ENCODE results near the gene KIF26B. TPM values are rescaled to one million over a fixed set of nuclear protein-coding genes. Genes with fewer than 3 reads are reported as not detected.

The KIF26B gene
- total RNA-seq, 2 experiments from 2014 or later = not detected

DNA sequence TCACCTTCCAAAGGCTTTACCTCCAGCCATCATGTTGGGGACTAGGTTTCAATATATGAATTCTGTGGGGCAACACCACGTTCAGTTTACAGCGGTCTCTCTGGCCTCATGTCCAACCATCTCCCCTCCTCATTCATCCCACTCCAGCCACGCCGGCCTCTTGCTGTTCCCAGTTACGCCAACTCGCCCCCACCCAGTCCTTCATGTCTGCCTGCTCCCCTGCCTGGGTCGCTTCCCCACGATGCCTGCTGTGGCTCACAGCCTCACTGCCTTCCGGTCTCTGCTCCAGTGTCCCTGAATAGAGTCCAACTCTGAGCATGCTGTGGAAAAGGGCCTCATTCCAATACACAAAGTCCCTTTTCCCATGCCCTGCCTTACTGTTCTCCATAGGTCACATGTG is 193.8 kb downstream of the KIF26B start:
- intact Hi-C loops (cut with micrococcal nuclease; ENCODE audit: unreplicated experiment) = no loop called here
- Histone ChIP-seq H4K20me1 (ENCODE audit: insufficient read depth, low read length) (no peaks in the 10 kb centered on the region), H3K79me2 (ENCODE audit: insufficient read depth, low read depth, low read length) (no peaks in the 10 kb centered on the region), H3K4me1 (ENCODE audit: insufficient read depth, low read length, poor library complexity, severe bottlenecking) (no peaks in the 10 kb centered on the region), H3K9me2 (ENCODE audit: insufficient read depth, low read length) (no peaks in the 10 kb centered on the region), H3K9me3 (ENCODE audit: low read length) (no peaks in the 10 kb centered on the region), H3K4me2 (ENCODE audit: low read length) (no peak overlapping the region), H3K4me3 (ENCODE audit: low read depth, low read length, poor library complexity, severe bottlenecking) (no peak overlapping the region), H2AFZ (ENCODE audit: low read length) (no peak overlapping the region), H3K36me3 (ENCODE audit: insufficient read depth, low read length) (no peaks in the 10 kb centered on the region), H3K27ac (ENCODE audit: low read depth, low read length, poor library complexity, severe bottlenecking) (no peak overlapping the region)
- DNase-seq (ENCODE audit: low spot score) = no peak
- ChIA-PET POLR2A (no interaction called here), CTCF (ENCODE audit: unreplicated experiment) (no interaction called here)
- no peak for TF ChIP-seq EZH2phosphoT487 (IDR thresholded peaks at IDR 0.05; ENCODE audit: borderline replicate concordance, low read depth, low read length)
- TF ChIP-seq, protein P1, sequence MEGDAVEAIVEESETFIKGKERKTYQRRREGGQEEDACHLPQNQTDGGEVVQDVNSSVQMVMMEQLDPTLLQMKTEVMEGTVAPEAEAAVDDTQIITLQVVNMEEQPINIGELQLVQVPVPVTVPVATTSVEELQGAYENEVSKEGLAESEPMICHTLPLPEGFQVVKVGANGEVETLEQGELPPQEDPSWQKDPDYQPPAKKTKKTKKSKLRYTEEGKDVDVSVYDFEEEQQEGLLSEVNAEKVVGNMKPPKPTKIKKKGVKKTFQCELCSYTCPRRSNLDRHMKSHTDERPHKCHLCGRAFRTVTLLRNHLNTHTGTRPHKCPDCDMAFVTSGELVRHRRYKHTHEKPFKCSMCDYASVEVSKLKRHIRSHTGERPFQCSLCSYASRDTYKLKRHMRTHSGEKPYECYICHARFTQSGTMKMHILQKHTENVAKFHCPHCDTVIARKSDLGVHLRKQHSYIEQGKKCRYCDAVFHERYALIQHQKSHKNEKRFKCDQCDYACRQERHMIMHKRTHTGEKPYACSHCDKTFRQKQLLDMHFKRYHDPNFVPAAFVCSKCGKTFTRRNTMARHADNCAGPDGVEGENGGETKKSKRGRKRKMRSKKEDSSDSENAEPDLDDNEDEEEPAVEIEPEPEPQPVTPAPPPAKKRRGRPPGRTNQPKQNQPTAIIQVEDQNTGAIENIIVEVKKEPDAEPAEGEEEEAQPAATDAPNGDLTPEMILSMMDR (conservative IDR thresholded peaks at IDR 0.05; ENCODE audit: low read length) = no peak
- no TSS peak for BruUV-seq (replicated peaks)

DNA sequence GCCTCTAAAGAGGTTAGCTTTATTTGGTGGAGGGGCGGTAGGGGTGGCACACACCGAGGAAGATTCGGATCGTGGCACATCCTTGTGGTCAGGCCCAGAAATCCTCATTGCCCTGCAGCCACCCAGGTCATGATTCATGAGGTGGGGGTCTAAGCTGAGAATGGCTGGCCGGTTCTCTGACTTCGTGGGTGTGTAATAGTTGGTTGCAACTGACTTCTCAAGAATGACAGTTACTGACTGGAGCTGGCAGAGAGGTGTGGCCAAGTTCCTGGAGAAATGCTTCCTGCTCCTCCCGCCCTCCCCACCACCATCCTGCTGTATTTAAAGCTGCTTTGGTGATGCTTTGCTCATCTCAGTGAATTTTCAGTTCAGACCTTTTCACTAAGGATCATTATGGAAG is 198.6 kb downstream of the KIF26B start:
- POLR2A ChIA-PET = no interaction called here
- intact Hi-C loops (cut with micrococcal nuclease; ENCODE audit: unreplicated experiment) = no loop called here

More for the DNA sequence above, 198.6 kb downstream of the KIF26B start:
- H3K27ac ChIP-seq (ENCODE audit: low read depth, low read length, poor library complexity, severe bottlenecking) = no peak overlapping the region
- CTCF ChIA-PET (ENCODE audit: unreplicated experiment) = interaction anchor here (0.6 kb wide), 1 partner anchor 51 kb away, joined by 6 read pairs; no protein-coding TSS in a partner anchor
- no peak for DNase-seq (ENCODE audit: low spot score)
- no peak overlapping the region for H2AFZ ChIP-seq (ENCODE audit: low read length)
- H3K79me2 ChIP-seq (ENCODE audit: insufficient read depth, low read depth, low read length) = no peaks in the 10 kb centered on the region
- H4K20me1 ChIP-seq (ENCODE audit: insufficient read depth, low read length) = no peaks in the 10 kb centered on the region
- H3K9me2 ChIP-seq (ENCODE audit: insufficient read depth, low read length) = no peaks in the 10 kb centered on the region
- no peaks in the 10 kb centered on the region for H3K36me3 ChIP-seq (ENCODE audit: insufficient read depth, low read length)
- H3K4me1 ChIP-seq (ENCODE audit: insufficient read depth, low read length, poor library complexity, severe bottlenecking) = no peaks in the 10 kb centered on the region
- H3K9me3 ChIP-seq (ENCODE audit: low read length) = no peaks in the 10 kb centered on the region
- no peak overlapping the region for H3K4me3 ChIP-seq (ENCODE audit: low read depth, low read length, poor library complexity, severe bottlenecking)
- TF ChIP-seq EZH2phosphoT487 (IDR thresholded peaks at IDR 0.05; ENCODE audit: borderline replicate concordance, low read depth, low read length) = no peak
- TF ChIP-seq, protein P1 (conservative IDR thresholded peaks at IDR 0.05; ENCODE audit: low read length) = no peak
- no TSS peak for BruUV-seq (replicated peaks)
- H3K4me2 ChIP-seq (ENCODE audit: low read length) = no peak overlapping the region

All from OCI-LY7 (cell line).